Ureter (tissue), 1 donor: ENCODE data around the gene B9D1. TPM values are rescaled to one million over a fixed set of nuclear protein-coding genes. Genes with fewer than 3 reads are reported as not detected.

Experiments used
- DNase-seq: peaks from one replicate; pipeline ENCODE4 v3.0.0-alpha.2; 2020; ENCODE audit warnings: low spot score
- total RNA-seq: library from RNA; stranded (reverse); gene quantifications from one replicate; pipeline ENCODE4 v1.2.4, GENCODE V29; 2023
- donor health status: DM: yes; HTN: yes; CAD: no.

The B9D1 gene
- total RNA-seq, 1 donor from 2014 or later = 22.7 TPM

- no peak for DNase-seq
These were observed 24.2 kb downstream of the B9D1 start for GRCh38 chr17:19338031-19338990.

DNA sequence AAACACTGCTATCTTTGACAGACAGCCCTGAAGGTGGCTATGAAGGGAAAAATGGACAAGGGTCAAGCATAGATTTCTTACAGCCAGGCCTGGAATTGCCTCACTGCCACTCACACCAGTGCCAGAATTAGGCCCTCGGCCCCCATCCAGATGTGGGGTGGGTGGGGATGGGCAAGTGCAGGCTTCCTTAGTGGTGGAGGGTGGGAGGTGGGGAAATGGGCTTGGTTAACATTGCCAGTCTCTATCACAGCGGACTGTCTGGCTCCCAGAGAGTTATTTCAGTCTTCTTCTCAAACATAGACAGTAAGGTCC is 24.9 kb downstream of the B9D1 start:
- no peak for DNase-seq

DNA sequence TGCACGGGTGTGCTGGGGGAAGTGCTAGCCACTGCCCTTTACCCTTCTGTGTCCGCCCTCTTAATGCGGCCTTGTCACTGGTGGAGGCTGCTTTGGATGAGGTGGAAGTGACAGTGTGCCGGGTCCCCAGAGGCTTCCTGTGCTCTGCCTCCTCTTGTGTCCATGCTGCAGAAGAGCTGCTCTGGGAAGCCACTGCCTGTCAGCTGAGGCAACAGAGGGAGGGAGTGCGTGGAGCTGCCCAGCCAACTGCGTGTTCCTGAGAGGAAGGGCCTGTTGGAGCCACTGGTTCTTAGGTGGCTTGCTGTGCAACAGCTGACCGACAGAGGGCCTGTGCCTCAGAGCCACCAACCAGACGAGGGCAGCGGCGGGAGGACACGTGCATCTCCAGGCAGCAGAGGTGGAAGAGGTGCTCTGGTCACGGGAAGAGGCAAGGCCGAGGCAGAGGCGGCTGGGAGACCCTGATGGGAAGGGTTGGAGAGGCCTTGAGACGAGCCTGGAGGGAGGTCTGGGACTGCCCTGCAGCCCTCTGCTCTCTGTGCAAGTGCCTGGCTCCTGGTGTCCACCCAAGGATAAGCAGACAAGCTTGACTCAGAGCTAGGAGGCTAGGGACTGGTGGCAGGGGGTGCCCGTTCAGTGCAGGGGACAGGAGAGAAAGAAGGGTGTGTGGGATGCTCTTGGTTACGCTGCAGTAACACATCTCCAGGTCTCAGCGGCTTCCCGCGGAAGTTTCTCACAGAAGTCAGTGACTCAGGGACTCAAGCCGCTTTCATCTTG is 25.4 kb downstream of the B9D1 start:
- DNase-seq = no peak

DNA sequence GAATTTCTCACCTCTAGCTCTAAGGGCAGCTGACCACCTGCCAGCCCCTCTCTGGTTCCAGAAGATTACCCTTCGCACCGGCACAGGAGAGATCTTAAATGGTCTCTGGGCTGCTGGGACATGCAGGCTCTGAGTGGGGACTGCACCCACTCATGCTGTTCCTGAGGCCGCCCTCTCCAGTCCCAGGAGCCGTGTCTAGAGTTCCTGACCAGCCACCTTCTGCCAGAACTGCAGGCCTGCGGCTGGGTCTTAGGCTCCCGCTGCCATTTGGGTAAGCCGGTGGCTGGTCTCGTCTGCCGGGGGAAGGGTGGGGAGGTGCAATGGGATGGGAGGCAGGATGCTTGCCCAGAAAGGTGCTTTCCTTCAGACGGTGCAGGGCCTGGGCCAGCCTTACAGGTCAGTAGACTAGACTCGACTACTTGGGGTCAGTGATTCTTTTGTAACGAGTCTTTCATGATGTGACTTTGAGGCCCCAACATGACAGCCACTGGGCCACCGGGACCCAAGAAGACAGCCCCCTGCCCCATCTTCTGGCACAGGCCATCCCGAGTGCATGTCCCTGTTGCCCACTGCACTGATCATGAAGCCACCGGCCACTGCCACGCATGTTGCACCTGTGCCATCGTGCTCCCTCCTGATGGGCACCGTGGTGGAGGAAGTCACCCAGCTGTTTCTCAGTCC is 26.4 kb downstream of the B9D1 start:
- no peak for DNase-seq

GRCh38 chr17:19334331-19334730 is 28.2 kb downstream of the B9D1 start:
- no peak for DNase-seq

DNA sequence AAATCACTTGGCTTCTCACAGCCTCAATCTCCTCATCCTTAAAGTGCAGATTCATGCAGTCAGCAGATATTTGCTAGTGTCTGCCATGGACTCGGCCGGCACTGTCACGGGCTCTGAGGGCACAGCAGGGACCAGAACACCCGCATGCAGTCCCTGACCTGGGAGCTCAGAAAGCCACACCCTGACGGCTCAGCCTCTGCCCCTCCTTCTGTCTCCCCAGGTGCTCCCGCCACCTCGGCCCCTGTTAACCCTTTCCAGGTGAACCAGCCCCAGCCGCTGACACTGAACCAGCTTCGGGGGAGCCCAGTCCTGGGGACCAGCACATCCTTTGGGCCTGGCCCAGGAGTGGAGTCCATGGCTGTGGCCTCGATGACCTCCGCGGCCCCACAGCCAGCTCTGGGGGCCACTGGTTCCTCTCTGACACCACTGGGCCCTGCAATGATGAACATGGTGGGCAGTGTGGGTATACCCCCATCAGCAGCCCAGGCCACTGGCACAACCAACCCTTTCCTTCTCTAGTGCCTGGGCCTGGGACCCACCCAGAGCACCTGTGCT is 28.7 kb downstream of the B9D1 start:
- DNase-seq = no peak

- no peak for DNase-seq
These were observed 29.4 kb downstream of the B9D1 start for GRCh38 chr17:19333132-19333440.

GRCh38 chr17:19332371-19333131 is 30.0 kb downstream of the B9D1 start:
- no peak for DNase-seq

DNA sequence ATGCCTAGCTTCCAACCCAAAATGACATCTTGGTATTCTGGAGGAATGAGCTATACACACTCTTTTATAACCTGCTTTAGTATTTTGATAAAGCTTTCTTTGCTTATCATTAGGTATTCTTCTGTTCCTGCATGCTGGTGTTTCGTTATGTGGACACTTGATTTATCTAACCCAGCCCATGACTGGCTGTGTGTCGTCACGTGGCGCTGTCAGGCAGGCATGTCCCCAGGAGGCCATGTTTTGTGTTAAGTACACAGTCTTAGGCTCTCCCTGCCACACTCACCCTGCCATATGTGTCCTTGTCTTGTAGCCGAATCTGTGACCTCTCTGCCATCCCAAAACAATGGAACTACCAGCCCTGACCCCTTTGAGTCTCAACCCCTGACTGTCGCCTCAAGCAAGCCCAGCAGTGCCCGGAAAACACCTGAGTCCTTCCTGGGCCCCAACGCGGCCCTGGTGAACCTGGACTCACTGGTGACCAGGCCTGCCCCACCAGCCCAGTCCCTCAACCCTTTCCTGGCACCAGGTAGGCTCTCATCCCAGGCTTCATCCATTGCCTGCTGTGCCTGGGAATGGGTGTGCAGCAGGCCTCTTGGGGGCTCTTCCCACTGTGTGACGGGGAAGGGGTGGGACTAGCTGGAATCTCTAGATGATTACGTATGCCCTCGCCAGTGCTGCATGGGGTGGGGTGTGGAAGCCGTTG is 30.8 kb downstream of the B9D1 start:
- no peak for DNase-seq

- no peak for DNase-seq
These were observed 31.4 kb downstream of the B9D1 start for GRCh38 chr17:19331134-19331533.

DNA sequence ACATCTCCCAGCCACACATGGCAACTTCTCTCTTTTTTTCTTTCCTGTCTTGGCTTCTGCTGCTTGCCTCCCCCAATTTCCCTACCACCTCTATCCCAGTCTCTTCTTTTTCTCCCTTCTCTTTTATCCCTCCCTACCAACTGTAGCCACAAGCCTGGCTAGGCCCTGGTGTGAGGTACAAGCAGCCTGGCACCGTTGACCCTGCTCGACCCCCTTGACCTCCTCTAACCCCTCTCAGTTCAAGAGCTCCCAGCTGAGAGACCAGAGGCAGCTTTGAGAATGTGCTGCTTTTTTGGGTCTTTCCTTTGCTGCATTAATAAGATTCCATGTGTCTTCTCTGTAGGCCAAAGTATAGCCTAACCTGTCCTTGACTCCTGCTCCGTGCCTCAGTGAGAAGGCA is 32.3 kb downstream of the B9D1 start:
- no peak for DNase-seq

- DNase-seq = no peak
These were observed 32.7 kb downstream of the B9D1 start for GRCh38 chr17:19329839-19330238.

- DNase-seq = no peak
These were observed 33.4 kb downstream of the B9D1 start for GRCh38 chr17:19329136-19329535.

DNA sequence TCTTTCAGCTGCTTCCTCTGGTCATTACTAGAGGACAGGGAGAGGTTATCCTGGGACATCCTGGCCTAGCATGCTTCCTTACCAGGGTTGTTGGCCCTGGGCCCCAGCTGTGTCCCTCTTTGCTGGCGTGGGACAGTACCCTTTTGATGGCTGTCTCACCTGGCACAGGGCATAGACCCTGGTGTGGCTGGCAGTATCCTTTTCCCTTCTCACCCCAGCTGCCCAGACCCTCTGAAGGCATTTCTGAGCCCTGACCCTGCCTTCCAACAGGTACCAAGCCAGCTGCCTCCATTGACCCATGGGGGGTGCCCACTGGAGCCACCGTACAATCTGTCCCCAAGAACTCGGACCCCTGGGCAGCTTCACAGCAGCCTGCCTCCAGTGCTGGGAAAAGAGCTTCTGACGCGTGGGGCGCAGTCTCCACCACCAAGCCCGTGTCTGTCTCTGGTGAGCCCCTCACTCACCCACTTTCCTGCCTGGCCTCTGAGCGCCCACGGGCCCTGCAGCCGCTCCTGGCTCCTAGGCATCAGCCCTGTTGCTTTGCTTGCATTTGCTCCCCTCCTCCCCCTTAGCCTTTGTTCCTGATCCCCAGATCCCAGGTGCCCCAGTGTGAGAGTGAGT is 34.0 kb downstream of the B9D1 start:
- DNase-seq = no peak

- no peak for DNase-seq
These were observed 35.3 kb downstream of the B9D1 start for GRCh38 chr17:19327031-19327783.

- no peak for DNase-seq
These were observed 37.0 kb downstream of the B9D1 start for GRCh38 chr17:19325542-19325941.

DNA sequence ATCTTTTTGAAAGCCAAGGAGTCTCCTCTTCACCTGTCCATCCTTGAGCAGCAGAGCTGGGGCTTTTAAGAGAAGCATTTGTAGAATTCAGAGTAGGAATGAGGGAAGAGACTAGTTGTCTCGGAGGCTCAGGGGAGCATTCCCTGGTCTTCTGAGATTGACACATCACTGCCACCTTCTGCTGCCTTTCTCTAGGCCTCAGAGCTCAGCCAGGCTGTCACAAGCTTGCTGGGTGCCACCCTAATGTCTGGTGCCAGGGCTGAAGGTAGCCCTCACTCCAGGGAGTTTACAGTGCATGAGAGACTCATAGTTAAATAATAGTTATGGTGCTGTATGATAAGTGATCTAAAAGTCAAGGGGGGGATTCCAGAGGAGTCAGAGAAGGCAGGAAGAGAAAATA is 39.7 kb downstream of the B9D1 start:
- DNase-seq = no peak

DNA sequence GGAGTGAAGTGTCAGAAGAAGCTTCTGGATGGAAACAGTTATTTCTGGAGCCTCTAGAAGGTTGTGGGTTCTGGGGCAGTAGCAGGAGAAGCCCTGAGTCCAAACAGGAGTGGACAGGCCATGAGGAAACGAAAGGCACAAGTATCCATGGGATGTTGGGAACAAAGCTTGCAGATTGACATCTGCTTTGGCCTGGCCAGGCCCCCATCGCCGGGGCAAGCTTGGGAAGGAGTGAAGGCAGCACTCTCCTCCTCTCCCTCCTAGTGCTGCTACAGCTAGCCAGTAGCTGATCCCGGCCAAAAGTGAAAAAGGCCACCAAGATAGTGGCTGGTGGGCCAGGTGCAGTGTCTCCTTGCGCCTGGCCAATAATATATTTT is 40.4 kb downstream of the B9D1 start:
- DNase-seq = no peak

DNA sequence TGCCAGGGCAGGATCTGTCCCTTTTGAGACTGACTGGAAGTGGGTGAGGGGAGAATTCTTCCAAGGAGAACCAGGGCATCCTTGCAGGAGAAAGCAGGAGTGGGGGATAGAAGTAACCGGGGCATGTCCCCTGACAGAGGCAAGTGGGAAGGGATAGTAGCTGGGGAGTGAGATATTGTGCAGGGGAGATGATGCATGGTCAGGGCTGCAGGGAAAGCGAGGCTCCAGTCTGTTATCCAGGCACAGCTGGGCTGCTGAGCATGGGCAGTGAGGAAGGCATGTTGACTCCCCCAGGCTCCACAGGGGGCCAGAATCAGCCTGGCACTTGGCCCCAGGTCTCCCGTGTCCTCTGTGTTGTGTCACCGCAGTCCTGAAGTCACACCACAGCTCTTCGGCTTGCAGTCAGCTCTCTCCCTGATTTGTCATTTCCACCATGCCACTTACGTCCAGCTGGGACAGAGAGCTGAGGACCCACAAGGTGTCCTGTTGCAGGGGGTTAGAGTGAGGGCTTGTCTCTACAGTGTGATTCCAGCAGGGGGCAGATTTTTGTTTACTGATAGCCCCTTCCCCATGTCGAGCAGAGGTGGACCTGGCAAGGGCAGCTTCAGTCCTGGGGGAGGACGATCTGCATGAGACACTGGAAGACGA is 40.9 kb downstream of the B9D1 start:
- no peak for DNase-seq
